HepG2 (cell line): Measurements from ENCODE around the gene CCNJL. TPM values are rescaled to one million over a fixed set of nuclear protein-coding genes. Genes with fewer than 3 reads are reported as not detected.

ENCODE experiments used
- ATAC-seq: fragments of 200-7000 bp; cut with Tn5 transposase; 3 replicates; pipeline ENCODE4 v1.9.1; 2020; ENCODE audit warnings: mild to moderate bottlenecking, moderate library complexity
- BruUV-seq: library from RNA; stranded (reverse); fragments of 400-500 nt; replicated peaks from 2 replicates; lab custom pipeline; 2021; lab: Mats Ljungman, UMichigan
- CTCF ChIA-PET: fragments of 300-600 bp; formaldehyde crosslinking; extraction: SDS; loops from one replicate; lab custom pipeline; 2021; ENCODE audit warnings: low total read pairs, inconsistent platforms, low intra/inter-chr PET ratio; lab: Yijun Ruan, JAX
- POLR2A ChIA-PET: fragments of 350-600 bp; sonication (Branson Sonifier 250); formaldehyde crosslinking; loops from one replicate; lab custom pipeline; 2020; ENCODE audit warnings: antibody characterized with exemption, inconsistent platforms; lab: Yijun Ruan, JAX
- DNase-seq: peaks from one replicate; pipeline ENCODE4 v3.0.0-alpha.2; 2015; ENCODE audit warnings: low spot score
- FAIRE-seq: peaks from 3 replicates; lab custom pipeline; 2011; peaks lifted over from hg19 to GRCh38; lab: Jason Lieb, UNC
- H2AFZ ChIP-seq: one replicate; pipeline ENCODE4 v1.6.1; 2011; ENCODE audit warnings: low read length, inconsistent platforms
- H3K27ac ChIP-seq: fragments of 300-600 bp; 3 replicates; pipeline ENCODE4 v1.8.0; 2011; ENCODE audit warnings: mixed run types, mild to moderate bottlenecking, mixed read lengths, low read length, inconsistent platforms; ENCODE audit not compliant: insufficient read depth; ENCODE audit errors: extremely low read length
- H3K27me3 ChIP-seq, 2 experiments: fragments of 200-600 bp in 1 of 2; 2 replicates in 1 of 2; 3 replicates in 1 of 2; pipeline versions ENCODE4 v1.6.0 to v1.8.0; 2011; ENCODE audit warnings: low read length in 2 of 2, mild to moderate bottlenecking in 2 of 2, moderate library complexity in 2 of 2, inconsistent platforms in 1 of 2; ENCODE audit not compliant: insufficient read depth in 2 of 2, control insufficient read depth in 1 of 2
- H3K36me3 ChIP-seq, 2 experiments: fragments of 200-600 bp in 1 of 2; replicated peaks in 1 of 2; 2 replicates in 1 of 2; 3 replicates in 1 of 2; pipeline versions ENCODE4 v1.5.1 to v1.8.0; 2011; ENCODE audit warnings: low read length in 2 of 2, inconsistent platforms in 1 of 2; ENCODE audit not compliant: insufficient read depth in 2 of 2, control insufficient read depth in 1 of 2
- H3K4me1 ChIP-seq: 2 replicates; pipeline ENCODE4 v1.5.1; 2012; ENCODE audit warnings: low read length, inconsistent platforms; ENCODE audit not compliant: insufficient read depth
- H3K4me2 ChIP-seq: 2 replicates; pipeline ENCODE4 v1.6.0; 2011; ENCODE audit warnings: low read depth, low read length, inconsistent platforms
- H3K4me3 ChIP-seq, 3 experiments: fragments of 200-600 bp in 1 of 3; sonication (generic), shearing (Covaris generic) in 1 of 3; replicated peaks in 1 of 3; 2 replicates each; pipeline ENCODE4 v1.5.1; 2011 to 2016; ENCODE audit warnings: low read length in 3 of 3, inconsistent platforms in 2 of 3, low read depth in 2 of 3, mild to moderate bottlenecking in 2 of 3, control low read depth in 1 of 3, mixed read lengths in 1 of 3; ENCODE audit not compliant: insufficient read depth in 1 of 3
- H3K79me2 ChIP-seq: one replicate; pipeline ENCODE4 v1.6.1; 2011; ENCODE audit warnings: low read length, inconsistent platforms; ENCODE audit not compliant: insufficient read depth
- H3K9ac ChIP-seq: 2 replicates; pipeline ENCODE4 v1.6.0; 2011; ENCODE audit warnings: mild to moderate bottlenecking, low read depth, low read length, inconsistent platforms; ENCODE audit not compliant: insufficient read depth
- H3K9me3 ChIP-seq: 2 replicates; pipeline ENCODE4 v1.5.1; 2012; ENCODE audit warnings: mild to moderate bottlenecking, low read length
- H4K20me1 ChIP-seq: 2 replicates; pipeline ENCODE4 v1.6.0; 2011; ENCODE audit warnings: inconsistent platforms, mild to moderate bottlenecking, low read length, moderate library complexity; ENCODE audit not compliant: insufficient read depth
- ATF7 ChIP-seq, 2 experiments: fragments of 450-650 bp in 1 of 2; sonication (generic) in 1 of 2; formaldehyde crosslinking in 1 of 2; IDR thresholded peaks; 2 replicates each; pipeline versions ENCODE4 v1.4.0 to v1.6.1; 2016 to 2020; ENCODE audit warnings: antibody characterized with exemption in 1 of 2, mild to moderate bottlenecking in 1 of 2, missing genetic modification reagents in 1 of 2
- BATF2 ChIP-seq: sonication (generic); formaldehyde crosslinking; IDR thresholded peaks from 2 replicates; pipeline ENCODE4 v1.8.0; 2022; ENCODE audit warnings: mild to moderate bottlenecking, missing genetic modification reagents, moderate library complexity
- EP300 ChIP-seq, 3 experiments: sonication (generic) in 1 of 3; formaldehyde crosslinking in 1 of 3; IDR thresholded peaks; 2 replicates each; pipeline versions ENCODE4 v1.5.1 to v1.6.1; 2011 to 2020; ENCODE audit warnings: low read depth in 2 of 3, low read length in 2 of 3, borderline replicate concordance in 1 of 3, improper control_type of control experiment in 1 of 3, mild to moderate bottlenecking in 1 of 3, missing genetic modification reagents in 1 of 3, moderate library complexity in 1 of 3
- HMGXB4 ChIP-seq, 2 experiments: sonication (generic) in 1 of 2; formaldehyde crosslinking in 1 of 2; IDR thresholded peaks; 2 replicates each; pipeline versions ENCODE4 v1.4.0 to v1.6.1; 2018 to 2020; ENCODE audit warnings: missing genetic modification reagents in 2 of 2, borderline replicate concordance in 1 of 2, low read depth in 1 of 2, mild to moderate bottlenecking in 1 of 2, missing biosample characterization in 1 of 2
- NPAS2 ChIP-seq: sonication (generic); formaldehyde crosslinking; IDR thresholded peaks from 2 replicates; pipeline ENCODE4 v1.8.0; 2022; ENCODE audit warnings: mild to moderate bottlenecking, missing genetic modification reagents, borderline replicate concordance
- SRF ChIP-seq: IDR thresholded peaks from 2 replicates; pipeline ENCODE4 v1.6.1; 2011; ENCODE audit warnings: mild to moderate bottlenecking, low read depth, low read length, moderate library complexity
- ZNF775 ChIP-seq: sonication (generic); formaldehyde crosslinking; IDR thresholded peaks from 2 replicates; pipeline ENCODE4 v1.4.0; 2020; ENCODE audit warnings: missing genetic modification reagents, mild to moderate bottlenecking, moderate library complexity, borderline replicate concordance
- ZSCAN12 ChIP-seq: sonication (generic); formaldehyde crosslinking; IDR thresholded peaks from 2 replicates; pipeline ENCODE4 v1.9.0; 2021; ENCODE audit warnings: mild to moderate bottlenecking, missing genetic modification reagents
- WGBS: methylation state at CpG from one replicate; pipeline ENCODE4 v1.1.6; 2017; ENCODE audit warnings: low lambda C conversion rate; 5-methylcytosine and 5-hydroxymethylcytosine counted together
- in situ Hi-C: cut with HindIII; loops from 2 replicates; pipeline ENCODE4 v1.10.0; 2017; ENCODE audit warnings: low pct_unique_long_range_greater_than_20kb; ENCODE audit not compliant: extremely low pct_ligation_motif_present
- intact Hi-C: fragments of 100-400 bp; cut with micrococcal nuclease; formaldehyde crosslinking; loops from one replicate; pipeline ENCODE4 v1.10.0; 2022; ENCODE audit not compliant: unreplicated experiment
- polyA plus RNA-seq, 8 experiments: library from polyadenylated mRNA; depleted of rRNA in 3 of 8; stranded (reverse) in 7 of 8; unstranded in 1 of 8; fragments of >200 nt; fragmentation: Illumina TruSeq in 4 of 8; extraction: Trizol in 4 of 8; gene quantifications; 2 replicates each; pipeline versions ENCODE4 v1.2.1 to v1.2.3, GENCODE V29; 2011 to 2016; ENCODE audit warnings: low read depth in 4 of 8, missing spikeins in 1 of 8, mixed read lengths in 1 of 8; ENCODE audit not compliant: insufficient read depth in 1 of 8
- total RNA-seq, 5 experiments: library from RNA; depleted of rRNA; stranded (reverse); fragments of >200 nt; fragmentation: Illumina TruSeq; extraction: Trizol; gene quantifications; 2 replicates each; pipeline ENCODE4 v1.2.3, GENCODE V29; 2016; ENCODE audit warnings: low read depth in 1 of 5

Gene CCNJL
- total and polyA plus RNA-seq, 2 of the 13 experiments (the other 11 are each of a cell fraction or from before 2014, with no cell fraction given) = 1.6 to 4.4 TPM

GRCh38 chr5:160271836-160272235, 40.5 kb downstream of the CCNJL start (continued):
- no peak for TF ChIP-seq EP300 (IDR thresholded peaks at IDR 0.05; ENCODE audit: low read depth in 2 of 2, low read length in 2 of 2)
- TF ChIP-seq EP300 (CRISPR knock-in tag; IDR thresholded peaks at IDR 0.05; ENCODE audit: borderline replicate concordance) = no peak
- TF ChIP-seq, all 625 proteins: peak for 0

- in situ Hi-C loops = no loop called here
- Histone ChIP-seq H3K9ac (no peak overlapping the region), H3K79me2 (no peaks in the 10 kb centered on the region), H3K36me3 (no peaks in the 10 kb centered on the region), H3K4me2 (no peak overlapping the region), H3K4me3 (no peak overlapping the region), H2AFZ (no peak overlapping the region), H3K27me3 (no peaks in the 10 kb centered on the region), H4K20me1 (no peaks in the 10 kb centered on the region)
- CTCF ChIA-PET = no interaction called here
- WGBS = 87% methylated on average over 6 of the region's 8 CpGs
- POLR2A ChIA-PET = no interaction called here
- DNase-seq = no peak
- no TSS peak for BruUV-seq
- TF ChIP-seq NPAS2 (CRISPR knock-in tag) = no peak
- no peak for TF ChIP-seq BATF2
- TF ChIP-seq ATF7 (IDR thresholded peaks at IDR 0.05) = no peak
- no peak for TF ChIP-seq ATF7 (CRISPR knock-in tag; IDR thresholded peaks at IDR 0.05)
- TF ChIP-seq ZSCAN12 (CRISPR knock-in tag) = no peak
- TF ChIP-seq, all 625 proteins: peak for 0
- H3K27ac ChIP-seq = no peak overlapping the region
- intact Hi-C loops = no loop called here
- peaks cover 9% of the 10 kb centered on the region for H3K4me1 ChIP-seq
- no peak for ATAC-seq
- FAIRE-seq = no peak
- no peaks in the 10 kb centered on the region for H3K9me3 ChIP-seq
These were observed 41.0 kb downstream of the CCNJL start for GRCh38 chr5:160271396-160271795.

GRCh38 chr5:160270704-160271103, 41.7 kb downstream of the CCNJL start:
- Histone ChIP-seq H3K27me3 (no peaks in the 10 kb centered on the region), H3K4me3 (no peak overlapping the region), H3K36me3 (no peaks in the 10 kb centered on the region), H3K9me3 (no peaks in the 10 kb centered on the region), H3K4me2 (no peak overlapping the region), H4K20me1 (no peaks in the 10 kb centered on the region), H3K9ac (no peak overlapping the region), H3K27ac (no peak overlapping the region), H2AFZ (no peak overlapping the region), H3K4me1 (peaks cover 13% of the 10 kb centered on the region), H3K79me2 (no peaks in the 10 kb centered on the region)
- in situ Hi-C loops = no loop called here
- DNase-seq = no peak
- ATAC-seq = no peak
- intact Hi-C loops = no loop called here
- FAIRE-seq = no peak
- BruUV-seq = no TSS peak
- WGBS = 67% methylated on average over 4 of the region's 4 CpGs
- ChIA-PET CTCF (no interaction called here), POLR2A (no interaction called here)
- TF ChIP-seq HMGXB4 (CRISPR knock-in tag; IDR thresholded peaks at IDR 0.05; ENCODE audit: borderline replicate concordance in 1 of 2, low read depth in 1 of 2) = no peak
- TF ChIP-seq SRF = no peak
- no peak for TF ChIP-seq ZNF775 (CRISPR knock-in tag)
